Activated B cell treated with CpG ODN at 0.5 μM for 24 hours (primary cell): Measurements from ENCODE around the gene GBF1. TPM values are rescaled to one million over a fixed set of nuclear protein-coding genes. Genes with fewer than 3 reads are reported as not detected.

ENCODE experiments used
- ATAC-seq: fragments of 200-7000 bp; cut with Tn5 transposase; one replicate; pipeline ENCODE4 v1.10.0; 2021; ENCODE audit warnings: low read depth, mild to moderate bottlenecking, moderate library complexity
- CTCF ChIA-PET: fragments of 350-600 bp; sonication (Branson Sonifier 250); formaldehyde crosslinking; loops from one replicate; lab custom pipeline; 2021; ENCODE audit warnings: antibody characterized with exemption; lab: Charles Lee
- POLR2A ChIA-PET: fragments of 350-600 bp; sonication (Branson Sonifier 250); formaldehyde crosslinking; loops from one replicate; lab custom pipeline; 2021; ENCODE audit warnings: antibody characterized with exemption; lab: Charles Lee
- DNase-seq: peaks from one replicate; pipeline ENCODE4 v3.0.0; 2022
- H3K27ac Mint-ChIP-seq: one replicate; pipeline ENCODE4 v1.8.0; 2020; ENCODE audit warnings: mixed read lengths
- H3K27me3 Mint-ChIP-seq: one replicate; pipeline ENCODE4 v1.8.0; 2021; ENCODE audit warnings: mixed read lengths
- H3K36me3 Mint-ChIP-seq: one replicate; pipeline ENCODE4 v1.8.0; 2021; ENCODE audit warnings: low read depth, mixed read lengths
- H3K4me1 Mint-ChIP-seq: one replicate; pipeline ENCODE4 v1.8.0; 2021; ENCODE audit warnings: mixed read lengths
- H3K4me3 Mint-ChIP-seq: one replicate; pipeline ENCODE4 v1.8.0; 2020; ENCODE audit warnings: mild to moderate bottlenecking, mixed read lengths
- H3K9me3 Mint-ChIP-seq: one replicate; pipeline ENCODE4 v1.8.0; 2020; ENCODE audit warnings: mixed read lengths
- intact Hi-C: fragments of 100-400 bp; cut with micrococcal nuclease; formaldehyde crosslinking; loops from one replicate; pipeline ENCODE4 v1.15.1; 2024
- total RNA-seq: library from RNA; stranded (reverse); gene quantifications from 2 replicates; pipeline ENCODE4 v1.2.3, GENCODE V29; 2022
- TF ChIP-seq, protein P1 (sequence below): fragments of 200-600 bp; IDR thresholded peaks from one replicate; pipeline ENCODE4 v1.8.0; 2022; ENCODE audit warnings: antibody characterized with exemption, mild to moderate bottlenecking

GBF1 gene
- total RNA-seq, 1 donor from 2014 or later = 44.3 TPM

DNA sequence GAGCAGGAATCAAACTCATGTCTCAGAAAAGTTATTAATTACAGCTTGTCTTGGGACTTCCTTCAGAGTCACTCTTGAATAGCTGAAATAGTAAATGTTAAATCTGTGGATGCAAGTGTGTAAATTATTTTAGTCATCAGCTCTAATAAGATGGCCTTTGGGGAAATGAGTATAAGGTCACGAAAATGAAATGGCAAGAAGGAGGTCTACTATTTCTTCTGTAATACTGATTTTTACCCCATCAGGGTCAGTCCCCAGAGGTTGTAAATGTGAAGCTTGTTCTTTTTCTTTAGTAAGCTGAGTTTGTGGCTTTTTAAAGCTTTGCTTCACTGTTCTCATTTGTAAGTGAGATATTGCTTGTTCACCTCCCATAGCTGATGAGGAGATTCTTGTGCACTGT is 63.9 kb downstream of the GBF1 start:
- peaks cover 23% of the 10 kb centered on the region for H3K36me3 Mint-ChIP-seq

DNA sequence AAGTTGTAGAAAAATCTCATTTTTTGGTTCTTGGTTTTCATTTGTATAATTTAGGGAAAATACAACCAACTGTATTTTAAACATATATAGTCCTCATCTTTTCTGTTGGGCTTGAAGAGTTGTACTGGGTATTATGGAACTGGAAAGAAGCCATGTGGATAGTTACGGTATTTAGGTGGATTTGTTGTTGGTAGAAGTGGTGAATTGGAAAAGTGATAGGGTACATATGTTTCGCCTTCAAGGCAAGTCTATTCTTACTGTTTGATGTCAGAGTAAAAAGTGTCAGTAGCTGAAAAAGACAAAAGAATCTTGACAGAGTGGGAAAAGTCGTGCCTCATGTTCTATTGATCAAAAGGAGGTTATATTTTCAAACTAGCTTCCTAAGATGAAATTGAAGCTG is 64.6 kb downstream of the GBF1 start:
- ATAC-seq = no peak
- CTCF ChIA-PET = interaction anchor here (1.3 kb wide), 1 partner anchor 44 kb away, joined by 5 read pairs; no protein-coding TSS in a partner anchor

More for the DNA sequence above, 63.9 kb downstream of the GBF1 start:
- Mint-ChIP-seq H3K9me3 (no peaks in the 10 kb centered on the region), H3K27me3 (no peaks in the 10 kb centered on the region), H3K4me3 (no peak overlapping the region), H3K27ac (no peak overlapping the region), H3K4me1 (peaks cover 4% of the 10 kb centered on the region)
- intact Hi-C loops = no loop called here
- TF ChIP-seq, protein P1, sequence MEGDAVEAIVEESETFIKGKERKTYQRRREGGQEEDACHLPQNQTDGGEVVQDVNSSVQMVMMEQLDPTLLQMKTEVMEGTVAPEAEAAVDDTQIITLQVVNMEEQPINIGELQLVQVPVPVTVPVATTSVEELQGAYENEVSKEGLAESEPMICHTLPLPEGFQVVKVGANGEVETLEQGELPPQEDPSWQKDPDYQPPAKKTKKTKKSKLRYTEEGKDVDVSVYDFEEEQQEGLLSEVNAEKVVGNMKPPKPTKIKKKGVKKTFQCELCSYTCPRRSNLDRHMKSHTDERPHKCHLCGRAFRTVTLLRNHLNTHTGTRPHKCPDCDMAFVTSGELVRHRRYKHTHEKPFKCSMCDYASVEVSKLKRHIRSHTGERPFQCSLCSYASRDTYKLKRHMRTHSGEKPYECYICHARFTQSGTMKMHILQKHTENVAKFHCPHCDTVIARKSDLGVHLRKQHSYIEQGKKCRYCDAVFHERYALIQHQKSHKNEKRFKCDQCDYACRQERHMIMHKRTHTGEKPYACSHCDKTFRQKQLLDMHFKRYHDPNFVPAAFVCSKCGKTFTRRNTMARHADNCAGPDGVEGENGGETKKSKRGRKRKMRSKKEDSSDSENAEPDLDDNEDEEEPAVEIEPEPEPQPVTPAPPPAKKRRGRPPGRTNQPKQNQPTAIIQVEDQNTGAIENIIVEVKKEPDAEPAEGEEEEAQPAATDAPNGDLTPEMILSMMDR = no peak
- no peak for DNase-seq
- ChIA-PET CTCF (interaction anchor here (0.6 to 1.3 kb wide), 2 partner anchors 30 to 44 kb away, joined by 3 to 5 read pairs; no protein-coding TSS in a partner anchor), POLR2A (interaction anchor here (1.1 kb wide), 1 partner anchor 86 kb away, joined by 3 read pairs; the partner anchor contains the start of gene NFKB2)
- no peak for ATAC-seq

DNA sequence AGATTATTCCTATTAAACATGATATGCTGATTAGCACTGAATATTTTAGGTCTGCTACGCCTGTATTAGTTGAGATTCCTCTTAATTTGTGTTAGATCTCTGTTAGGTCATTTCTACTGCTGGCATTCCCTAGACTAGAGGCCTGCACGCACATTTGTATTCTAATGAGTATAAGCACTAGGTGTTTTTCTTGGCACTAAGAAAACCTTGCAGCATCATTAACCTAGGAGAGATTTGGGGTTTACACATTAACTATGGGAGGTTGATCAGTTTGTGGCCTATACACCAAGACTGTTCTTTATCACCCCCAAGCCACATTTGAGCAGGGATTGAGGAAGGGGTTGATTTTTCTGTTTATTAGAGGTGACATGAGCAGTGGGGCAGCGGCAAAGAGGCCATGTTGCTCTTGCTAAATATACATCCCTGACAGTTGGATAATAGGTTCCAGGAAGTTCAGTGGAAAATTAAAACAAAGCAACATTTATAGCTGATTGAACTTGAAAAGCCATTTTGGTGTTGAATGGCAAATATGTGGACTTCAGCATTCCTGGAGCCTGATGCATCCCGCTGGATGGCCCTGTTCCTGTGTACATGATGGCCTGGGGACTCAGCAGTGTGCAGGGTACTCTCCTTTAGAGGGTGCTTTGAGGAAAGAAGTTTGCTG is 65.2 kb downstream of the GBF1 start:
- intact Hi-C loops = no loop called here
- Mint-ChIP-seq H3K9me3 (no peaks in the 10 kb centered on the region), H3K36me3 (peaks cover 31% of the 10 kb centered on the region), H3K27me3 (no peaks in the 10 kb centered on the region), H3K4me3 (no peak overlapping the region), H3K4me1 (peaks cover 4% of the 10 kb centered on the region), H3K27ac (no peak overlapping the region)
- POLR2A ChIA-PET = no interaction called here
- CTCF ChIA-PET = interaction anchor here (1.5 kb wide), 1 partner anchor 81 kb away, joined by 4 read pairs; no protein-coding TSS in a partner anchor
- no peak for DNase-seq
- no peak for ATAC-seq
- TF ChIP-seq, protein P1 = no peak

More for the DNA sequence above, 64.6 kb downstream of the GBF1 start:
- peaks cover 28% of the 10 kb centered on the region for H3K36me3 Mint-ChIP-seq
- H3K27ac Mint-ChIP-seq = no peak overlapping the region
- intact Hi-C loops = no loop called here
- no peak for DNase-seq
- no peak overlapping the region for H3K4me3 Mint-ChIP-seq
- H3K27me3 Mint-ChIP-seq = no peaks in the 10 kb centered on the region
- peaks cover 4% of the 10 kb centered on the region for H3K4me1 Mint-ChIP-seq
- TF ChIP-seq, protein P1 = no peak
- no peaks in the 10 kb centered on the region for H3K9me3 Mint-ChIP-seq
- POLR2A ChIA-PET = no interaction called here

DNA sequence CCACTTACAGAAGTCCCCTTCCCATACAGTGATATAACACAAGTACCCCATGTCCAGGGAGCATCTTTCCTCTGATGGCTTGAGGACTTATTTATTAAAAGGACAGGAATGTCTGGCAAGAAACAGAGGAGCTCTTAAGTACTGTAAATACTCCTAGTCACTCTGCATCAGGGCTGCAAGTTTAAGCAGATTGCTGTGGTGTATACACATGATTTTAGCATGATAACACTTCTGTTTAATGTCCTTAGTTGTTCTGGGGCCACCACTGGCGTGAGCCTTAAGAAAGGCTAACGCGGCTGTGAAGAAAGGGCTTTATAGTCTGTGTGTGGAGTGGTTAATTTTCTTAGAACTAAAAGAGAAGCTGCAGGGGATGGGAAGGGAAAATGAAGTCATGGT is 65.7 kb downstream of the GBF1 start:
- Mint-ChIP-seq H3K36me3 (peaks cover 27% of the 10 kb centered on the region), H3K4me1 (peaks cover 4% of the 10 kb centered on the region), H3K27ac (no peak overlapping the region), H3K27me3 (no peaks in the 10 kb centered on the region), H3K4me3 (no peak overlapping the region), H3K9me3 (no peaks in the 10 kb centered on the region)
- POLR2A ChIA-PET = interaction anchor here (1.0 kb wide), 1 partner anchor 10 kb away, joined by 3 read pairs; no protein-coding TSS in a partner anchor
- TF ChIP-seq, protein P1 = no peak
- ATAC-seq (no peak), DNase-seq (no peak)
- CTCF ChIA-PET = interaction anchor here (1.5 kb wide), 1 partner anchor 82 kb away, joined by 4 read pairs; no protein-coding TSS in a partner anchor
- intact Hi-C loops = no loop called here

DNA sequence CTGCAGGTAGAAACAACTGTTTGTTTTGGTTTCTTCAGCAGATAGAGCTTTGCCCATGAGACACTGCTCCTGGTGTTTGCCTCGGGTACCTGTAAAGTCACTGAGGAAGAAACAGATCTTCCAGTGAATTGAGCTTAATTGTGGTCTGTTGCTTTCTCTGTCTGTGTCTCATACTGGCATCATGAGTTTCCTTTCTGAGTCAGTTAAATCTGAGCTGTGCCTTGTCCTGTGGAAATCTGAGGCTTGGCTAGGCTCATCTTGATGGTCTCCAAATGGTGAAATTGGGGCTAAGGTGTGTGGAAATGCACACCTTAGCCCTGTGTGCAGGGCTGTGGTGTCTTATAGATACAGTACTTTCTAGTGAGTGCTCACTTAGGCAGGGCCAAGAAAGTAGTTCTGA is 67.4 kb downstream of the GBF1 start:
- Mint-ChIP-seq H3K27ac (no peak overlapping the region), H3K36me3 (peaks cover 17% of the 10 kb centered on the region), H3K27me3 (no peaks in the 10 kb centered on the region), H3K4me3 (no peak overlapping the region), H3K4me1 (peaks cover 4% of the 10 kb centered on the region), H3K9me3 (no peaks in the 10 kb centered on the region)
- TF ChIP-seq, protein P1 = no peak
- ChIA-PET CTCF (interaction anchor here (1.9 kb wide), 1 partner anchor 39 kb away, joined by 4 read pairs; no protein-coding TSS in a partner anchor), POLR2A (no interaction called here)
- ATAC-seq = no peak
- intact Hi-C loops = no loop called here
- DNase-seq = no peak
